GM13977 (cell line): ENCODE measurements around the gene SLC9A9.

Experiments
- DNase-seq: peaks from one replicate; pipeline ENCODE4 v3.0.0; 2012; ENCODE audit warnings: low spot score
- in situ Hi-C: fragments of 300-500 bp; cut with MboI; formaldehyde crosslinking; loops from one replicate; pipeline ENCODE4 v1.12.0; 2022; ENCODE audit warnings: low sequenced_read_pairs, low pct_unique_long_range_greater_than_20kb, mixed read lengths, inconsistent platforms; ENCODE audit not compliant: unreplicated experiment
- TF ChIP-seq, protein P1 (sequence below): IDR thresholded peaks from 2 replicates; pipeline ENCODE4 v1.5.1; 2012; ENCODE audit warnings: mild to moderate bottlenecking, control low read depth; ENCODE audit not compliant: insufficient read depth; ENCODE audit errors: extremely low read depth, missing control alignments

The SLC9A9 gene

DNA sequence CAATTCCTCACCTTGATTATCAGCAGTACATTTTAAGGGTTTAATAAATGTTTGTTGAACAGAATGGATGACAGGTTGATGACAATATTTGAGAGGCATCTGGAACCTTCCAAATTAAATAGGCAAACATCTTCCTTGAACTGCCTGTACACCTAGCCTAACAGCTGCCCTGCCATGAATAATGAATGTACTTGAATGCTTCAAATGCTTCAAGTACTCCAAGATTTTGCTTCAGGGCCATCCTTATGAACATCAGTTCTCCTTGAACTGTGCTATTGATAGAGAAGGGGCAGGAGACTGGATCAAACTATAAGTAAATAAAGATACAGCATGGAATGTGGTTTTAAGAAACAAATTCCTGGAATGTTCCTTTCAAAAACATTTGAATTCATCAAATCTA lies 591.9 kb downstream of the SLC9A9 start:
- in situ Hi-C loops: no loop called here
- DNase-seq: no peak
- TF ChIP-seq, protein P1, sequence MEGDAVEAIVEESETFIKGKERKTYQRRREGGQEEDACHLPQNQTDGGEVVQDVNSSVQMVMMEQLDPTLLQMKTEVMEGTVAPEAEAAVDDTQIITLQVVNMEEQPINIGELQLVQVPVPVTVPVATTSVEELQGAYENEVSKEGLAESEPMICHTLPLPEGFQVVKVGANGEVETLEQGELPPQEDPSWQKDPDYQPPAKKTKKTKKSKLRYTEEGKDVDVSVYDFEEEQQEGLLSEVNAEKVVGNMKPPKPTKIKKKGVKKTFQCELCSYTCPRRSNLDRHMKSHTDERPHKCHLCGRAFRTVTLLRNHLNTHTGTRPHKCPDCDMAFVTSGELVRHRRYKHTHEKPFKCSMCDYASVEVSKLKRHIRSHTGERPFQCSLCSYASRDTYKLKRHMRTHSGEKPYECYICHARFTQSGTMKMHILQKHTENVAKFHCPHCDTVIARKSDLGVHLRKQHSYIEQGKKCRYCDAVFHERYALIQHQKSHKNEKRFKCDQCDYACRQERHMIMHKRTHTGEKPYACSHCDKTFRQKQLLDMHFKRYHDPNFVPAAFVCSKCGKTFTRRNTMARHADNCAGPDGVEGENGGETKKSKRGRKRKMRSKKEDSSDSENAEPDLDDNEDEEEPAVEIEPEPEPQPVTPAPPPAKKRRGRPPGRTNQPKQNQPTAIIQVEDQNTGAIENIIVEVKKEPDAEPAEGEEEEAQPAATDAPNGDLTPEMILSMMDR: no peak

DNA sequence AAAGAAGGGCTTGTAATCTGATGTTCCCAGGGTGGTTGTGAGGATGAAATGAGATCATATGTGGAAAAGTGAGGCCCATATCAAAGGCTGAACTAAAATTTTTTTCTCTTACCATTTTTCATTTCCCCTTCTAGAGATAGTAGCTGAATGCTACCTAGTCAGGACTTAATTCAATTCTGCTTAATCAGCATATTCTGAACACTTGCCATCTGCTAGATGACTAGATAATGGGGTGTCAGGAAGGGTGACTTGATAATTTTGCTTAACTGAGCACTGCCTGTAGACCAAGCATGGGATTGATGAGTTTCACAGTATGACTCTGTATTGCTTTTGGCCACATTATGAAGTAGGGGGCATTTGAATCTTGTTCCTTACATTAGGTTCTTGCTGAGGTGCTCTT lies 592.5 kb downstream of the SLC9A9 start:
- no peak for DNase-seq
- TF ChIP-seq, protein P1: no peak
- in situ Hi-C loops: no loop called here

DNA sequence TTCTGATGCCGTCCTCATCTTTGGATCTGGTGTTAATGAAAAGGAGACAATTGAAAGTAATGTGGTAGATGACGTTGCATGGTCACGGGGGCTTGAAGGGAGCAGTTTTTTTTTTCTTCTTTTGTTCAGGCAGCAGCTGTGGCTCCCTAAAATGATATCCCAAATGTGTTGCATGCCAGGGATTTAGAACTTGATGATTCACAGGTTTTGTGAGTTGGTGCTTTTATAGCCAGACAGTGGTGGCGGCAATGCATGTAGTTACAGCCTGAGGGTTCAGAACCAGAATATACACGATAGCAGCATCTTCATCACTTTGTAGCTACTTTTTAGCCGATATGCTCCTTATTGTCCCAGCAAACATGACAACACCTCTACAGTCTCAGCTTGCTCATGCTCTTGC lies 595.3 kb downstream of the SLC9A9 start:
- in situ Hi-C loops: no loop called here
- TF ChIP-seq, protein P1: no peak
- no peak for DNase-seq

DNA sequence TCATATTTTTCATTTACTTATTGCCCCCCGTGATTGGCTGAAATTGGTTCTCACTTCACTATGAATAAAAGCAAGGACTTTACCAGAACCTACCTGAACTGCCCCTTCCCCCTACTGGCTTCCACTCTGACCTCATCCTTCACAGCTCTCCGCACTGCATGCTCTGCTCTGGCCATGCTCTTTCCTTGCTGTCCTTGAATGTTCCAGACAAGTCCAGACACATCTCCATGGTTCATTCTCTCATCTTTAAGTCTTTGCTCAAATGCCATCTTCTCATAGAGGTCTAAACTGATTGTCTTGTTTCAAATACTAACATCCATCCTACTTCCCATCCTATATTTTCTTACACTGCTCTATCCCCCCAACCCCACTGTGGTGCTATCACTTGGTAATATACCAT lies 599.3 kb downstream of the SLC9A9 start:
- no peak for DNase-seq
- in situ Hi-C loops: no loop called here
- TF ChIP-seq, protein P1: no peak

DNA sequence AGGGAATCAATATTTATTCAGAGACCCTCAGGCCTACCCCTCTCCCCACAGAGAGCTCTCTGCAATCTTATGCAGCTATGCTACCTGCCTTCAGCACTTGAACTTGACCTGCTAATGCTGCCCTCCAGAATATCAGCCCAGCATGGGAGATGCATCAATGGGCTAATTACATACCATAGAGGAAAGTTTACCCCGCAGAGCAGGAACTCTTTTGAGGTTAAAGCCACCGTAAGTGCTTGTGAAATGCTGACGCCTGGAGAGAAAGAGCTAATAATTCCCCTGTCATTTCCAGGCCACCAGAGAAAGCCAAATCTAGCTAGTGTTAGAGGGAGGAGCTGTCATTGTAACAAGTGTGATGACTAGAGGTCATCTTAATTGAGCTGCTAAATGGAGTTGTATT lies 601.2 kb downstream of the SLC9A9 start:
- TF ChIP-seq, protein P1: no peak
- in situ Hi-C loops: no loop called here
- no peak for DNase-seq

DNA sequence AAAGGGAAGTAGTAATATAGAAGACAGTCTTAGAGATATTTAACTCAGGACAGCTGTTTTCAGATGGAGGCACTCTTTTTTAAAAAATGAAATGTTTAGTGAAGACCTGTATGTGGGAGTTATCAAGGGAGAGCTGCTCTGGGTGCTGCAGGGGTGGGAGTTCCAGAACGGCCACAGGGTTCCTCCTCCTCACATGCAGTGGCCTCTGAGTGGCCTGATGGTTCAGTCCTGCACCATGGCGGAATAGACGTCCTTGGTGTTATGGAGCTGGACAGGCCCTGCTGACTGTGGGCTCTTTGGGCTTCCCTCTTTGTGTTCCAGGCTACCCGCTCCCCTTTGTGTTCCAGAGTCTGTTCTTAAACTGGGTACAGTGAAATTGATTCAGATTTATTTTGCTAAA lies 602.6 kb downstream of the SLC9A9 start:
- TF ChIP-seq, protein P1: no peak
- in situ Hi-C loops: no loop called here
- DNase-seq: no peak

DNA sequence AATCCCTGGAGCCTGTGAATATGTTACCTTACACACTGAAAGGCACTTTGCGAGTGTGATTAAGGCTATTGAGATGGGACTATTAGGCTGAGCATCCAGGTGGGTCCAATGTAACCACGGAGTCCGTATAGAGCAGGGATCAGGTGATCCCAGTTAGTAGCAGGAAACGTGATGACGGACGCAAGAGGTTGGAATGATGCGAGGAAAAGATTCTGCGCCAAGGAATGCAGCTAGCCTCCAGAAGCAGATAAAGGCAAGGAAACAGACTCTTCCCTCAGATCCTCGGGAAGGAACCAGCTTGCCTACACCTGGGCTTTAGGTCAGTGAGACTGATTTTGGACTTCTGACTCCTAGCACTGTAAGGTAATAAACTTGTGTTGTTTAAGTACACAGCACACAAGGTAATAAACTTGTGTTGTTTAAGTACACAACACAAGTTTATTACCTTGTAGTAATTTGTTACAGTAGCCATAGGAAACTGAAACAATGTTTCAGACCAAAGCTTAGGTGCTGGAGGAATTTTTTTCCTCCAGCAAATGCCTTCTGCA lies 603.7 kb downstream of the SLC9A9 start:
- DNase-seq: no peak
- in situ Hi-C loops: no loop called here
- TF ChIP-seq, protein P1: no peak
